Transverse colon (tissue), 4 donors: Measurements from ENCODE around the gene BCO2.

ENCODE experiments used
- CTCF ChIP-seq, 5 experiments: fragments of 200-600 bp in 3 of 5; fragments of 450-650 bp in 2 of 5; sonication (generic) in 3 of 5; IDR thresholded peaks; 1 replicate in 2 of 5; 2 replicates in 3 of 5; pipeline ENCODE4 v1.5.1; 2016 to 2017; ENCODE audit warnings: antibody characterized with exemption in 5 of 5, inconsistent platforms in 3 of 5, mild to moderate bottlenecking in 2 of 5, moderate library complexity in 1 of 5
- EP300 ChIP-seq: sonication (generic); formaldehyde crosslinking; IDR thresholded peaks from one replicate; pipeline ENCODE4 v1.6.1; 2017; ENCODE audit warnings: antibody characterized with exemption, low read depth
- POLR2A ChIP-seq: fragments of 450-650 bp; IDR thresholded peaks from one replicate; pipeline ENCODE4 v1.6.1; 2016; ENCODE audit warnings: antibody characterized with exemption, mild to moderate bottlenecking, moderate library complexity
- POLR2AphosphoS5 ChIP-seq, 3 donors: sonication (generic); formaldehyde crosslinking; IDR thresholded peaks; one replicate each; pipeline ENCODE4 v1.6.1; 2016; ENCODE audit warnings: antibody characterized with exemption in 3 of 3

GRCh38 chr11:112178428-112178827 lies 3.1 kb downstream of the BCO2 start:
- TF ChIP-seq CTCF (IDR thresholded peaks at IDR 0.05) (no peak), POLR2A (no peak), POLR2AphosphoS5 (IDR thresholded peaks at IDR 0.05) (no peak), EP300 (no peak)
